ENCODE measurements around the gene CD37. TPM values are rescaled to one million over a fixed set of nuclear protein-coding genes. Genes with fewer than 3 reads are reported as not detected.

The CD37 gene
- total and polyA plus RNA-seq, 12 donors = 0.61 to 27.1 (median 14.6) TPM

DNA sequence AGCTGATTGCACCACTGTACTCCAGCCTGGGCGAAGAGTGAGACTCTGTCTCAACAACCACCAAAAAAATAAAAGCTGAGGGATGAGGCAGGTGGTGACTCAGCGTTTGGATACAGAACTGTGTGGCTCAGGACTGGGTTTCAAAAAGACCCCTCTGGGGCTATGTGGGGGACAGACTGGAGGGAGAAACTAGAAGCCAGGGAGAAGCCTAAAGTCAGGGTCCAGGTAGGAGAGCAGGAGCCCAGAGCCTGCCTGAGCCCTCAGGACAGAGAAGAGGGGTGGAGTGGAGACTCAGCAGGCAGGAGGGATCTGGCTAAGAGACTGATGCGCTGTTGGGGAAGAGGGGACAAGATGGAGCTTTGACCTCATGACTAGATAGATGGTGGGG, 1.8 kb upstream of the CD37 start:
- peak in 1 of 7 donors; percentile 41 for DNase-seq
- TF ChIP-seq, protein P1, sequence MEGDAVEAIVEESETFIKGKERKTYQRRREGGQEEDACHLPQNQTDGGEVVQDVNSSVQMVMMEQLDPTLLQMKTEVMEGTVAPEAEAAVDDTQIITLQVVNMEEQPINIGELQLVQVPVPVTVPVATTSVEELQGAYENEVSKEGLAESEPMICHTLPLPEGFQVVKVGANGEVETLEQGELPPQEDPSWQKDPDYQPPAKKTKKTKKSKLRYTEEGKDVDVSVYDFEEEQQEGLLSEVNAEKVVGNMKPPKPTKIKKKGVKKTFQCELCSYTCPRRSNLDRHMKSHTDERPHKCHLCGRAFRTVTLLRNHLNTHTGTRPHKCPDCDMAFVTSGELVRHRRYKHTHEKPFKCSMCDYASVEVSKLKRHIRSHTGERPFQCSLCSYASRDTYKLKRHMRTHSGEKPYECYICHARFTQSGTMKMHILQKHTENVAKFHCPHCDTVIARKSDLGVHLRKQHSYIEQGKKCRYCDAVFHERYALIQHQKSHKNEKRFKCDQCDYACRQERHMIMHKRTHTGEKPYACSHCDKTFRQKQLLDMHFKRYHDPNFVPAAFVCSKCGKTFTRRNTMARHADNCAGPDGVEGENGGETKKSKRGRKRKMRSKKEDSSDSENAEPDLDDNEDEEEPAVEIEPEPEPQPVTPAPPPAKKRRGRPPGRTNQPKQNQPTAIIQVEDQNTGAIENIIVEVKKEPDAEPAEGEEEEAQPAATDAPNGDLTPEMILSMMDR (IDR thresholded peaks at IDR 0.05) = no peak
- TF ChIP-seq POLR2A (IDR thresholded peaks at IDR 0.05) = no peak
- H3K27me3 ChIP-seq = no peaks in the 10 kb centered on the region
- intact Hi-C loops (cut with DNase I) = no loop called here
- H3K4me1 ChIP-seq (replicated peaks in 1 of 2) = peaks cover 0 to 2% of the 10 kb centered on the region in 2 donors
- no peak overlapping the region for H3K4me3 ChIP-seq
- no peaks in the 10 kb centered on the region for H3K36me3 ChIP-seq (replicated peaks in 1 of 2)
- H3K27ac ChIP-seq = no peak overlapping the region
- H3K9me3 ChIP-seq (replicated peaks in 1 of 3) = no peaks in the 10 kb centered on the region
- WGBS, 4 donors = 59 to 77% (median 65%) methylated on average over 3 of the region's 3 CpGs

DNA sequence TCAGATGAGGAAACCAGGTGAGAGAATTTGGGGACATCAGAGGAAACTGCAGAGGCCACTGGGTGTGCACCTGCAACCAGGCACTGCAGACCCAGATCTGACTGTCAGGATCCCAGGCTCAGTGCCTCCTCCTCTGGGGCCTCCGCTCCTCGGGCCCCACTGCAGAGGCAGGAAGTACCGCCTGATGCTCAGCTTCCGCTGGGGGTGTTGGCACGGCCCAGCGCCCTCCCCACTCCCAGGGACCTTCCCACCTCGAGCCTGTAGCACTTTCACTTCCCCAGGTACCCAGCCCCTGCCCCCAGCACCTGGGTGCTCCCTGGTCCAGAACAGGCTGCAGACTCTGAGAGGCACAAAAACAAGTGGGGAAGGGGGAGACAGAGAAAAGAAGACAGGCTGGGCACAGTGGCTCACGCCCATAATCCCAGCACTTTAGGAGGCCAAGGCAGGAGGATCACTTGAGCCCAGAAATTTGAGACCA, 1.4 kb upstream of the CD37 start:
- WGBS, 4 donors = 45 to 64% (median 57%) methylated on average over 1 to 8 of the region's 8 CpGs
- no peak for TF ChIP-seq POLR2A (IDR thresholded peaks at IDR 0.05)
- TF ChIP-seq, protein P1 (IDR thresholded peaks at IDR 0.05) = no peak
- Histone ChIP-seq H3K9me3 (replicated peaks in 1 of 3) (no peaks in the 10 kb centered on the region), H3K4me3 (no peak overlapping the region), H3K4me1 (replicated peaks in 1 of 2) (peaks cover 0 to 4% of the 10 kb centered on the region in 2 donors), H3K27me3 (no peaks in the 10 kb centered on the region), H3K27ac (no peak overlapping the region), H3K36me3 (replicated peaks in 1 of 2) (no peaks in the 10 kb centered on the region)
- peak in 1 of 7 donors; percentile 50 for DNase-seq
- intact Hi-C loops (cut with DNase I) = no loop called here

DNA sequence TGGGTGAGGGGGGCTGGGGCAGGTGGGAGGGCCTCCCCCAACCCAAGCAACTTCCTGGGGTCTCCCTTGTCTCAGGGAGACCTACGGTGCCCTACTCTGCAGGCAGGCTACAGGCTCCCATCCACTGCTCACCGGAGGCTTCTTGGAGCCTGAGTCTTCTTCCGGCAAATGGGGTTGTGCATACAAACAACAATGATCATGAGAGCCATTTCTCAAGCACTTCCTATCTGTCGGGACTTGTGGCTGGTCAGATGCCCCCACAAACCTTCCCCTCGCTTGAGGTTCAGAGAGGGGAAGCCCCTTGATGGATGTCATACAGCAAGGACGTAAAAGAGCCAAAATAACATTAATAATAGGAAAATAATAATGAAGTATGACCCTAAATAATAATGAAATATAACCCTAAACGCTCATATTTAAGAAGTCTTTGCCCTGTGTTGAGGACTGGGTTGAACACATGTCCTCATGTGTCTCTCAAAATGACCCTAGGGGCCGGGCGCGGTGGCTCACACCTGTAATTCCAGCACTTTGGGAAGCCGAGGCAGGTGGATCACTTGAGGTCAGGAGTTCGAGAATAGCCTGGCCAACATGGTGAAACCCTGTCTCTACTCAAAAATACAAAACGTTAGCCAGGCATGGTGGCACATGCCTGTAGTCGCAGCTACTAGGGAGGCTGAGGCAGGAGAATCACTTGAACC, 727 bp downstream of the CD37 start:
- intact Hi-C loops (cut with DNase I) = no loop called here
- Histone ChIP-seq H3K36me3 (replicated peaks in 1 of 2) (no peaks in the 10 kb centered on the region), H3K4me1 (replicated peaks in 1 of 2) (peaks cover 6 to 13% of the 10 kb centered on the region in 2 donors), H3K9me3 (replicated peaks in 1 of 3) (no peaks in the 10 kb centered on the region), H3K27me3 (no peaks in the 10 kb centered on the region), H3K4me3 (peak overlapping the region in 1 of 4 donors; percentile 41), H3K27ac (no peak overlapping the region)
- WGBS, 4 donors = 74 to 85% (median 78%) methylated on average over 14 of the region's 14 CpGs
- DNase-seq = peak in 2 of 7 donors; percentile 15 to 16
- TF ChIP-seq, protein P1 (IDR thresholded peaks at IDR 0.05) = no peak
- no peak for TF ChIP-seq POLR2A (IDR thresholded peaks at IDR 0.05)

DNA sequence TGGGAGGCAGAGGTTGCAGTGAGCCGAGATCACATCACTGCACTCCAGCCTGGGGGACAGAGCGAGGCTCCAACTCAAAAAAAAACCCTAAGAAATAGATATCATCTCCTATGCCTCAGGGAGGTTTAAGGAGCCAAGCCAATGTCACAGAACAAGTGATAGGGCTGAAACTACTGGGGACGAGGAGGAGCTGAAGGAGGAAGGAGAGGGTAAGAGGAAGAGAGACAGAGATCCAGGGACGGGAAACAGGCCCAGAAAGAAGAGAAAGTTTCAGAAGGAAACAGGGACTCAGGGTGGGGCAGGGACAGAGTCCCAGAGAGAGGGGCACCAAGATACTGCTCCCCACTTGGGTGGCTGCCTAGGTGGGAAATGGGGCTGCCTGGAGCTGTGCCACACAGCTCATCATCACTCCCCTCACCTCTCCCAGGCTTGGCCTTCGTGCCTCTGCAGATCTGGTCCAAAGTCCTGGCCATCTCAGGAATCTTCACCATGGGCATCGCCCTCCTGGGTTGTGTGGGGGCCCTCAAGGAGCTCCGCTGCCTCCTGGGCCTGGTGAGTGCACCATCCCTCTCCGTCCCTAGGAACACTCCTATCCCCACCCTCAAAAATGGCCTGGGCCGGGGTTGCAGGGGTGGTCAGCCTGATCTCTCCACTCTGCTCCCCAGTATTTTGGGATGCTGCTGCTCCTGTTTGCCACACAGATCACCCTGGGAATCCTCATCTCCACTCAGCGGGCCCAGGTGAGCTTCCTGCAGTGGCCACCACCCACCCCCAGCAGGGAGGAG, 1.5 kb downstream of the CD37 start:
- Histone ChIP-seq H3K4me3 (no peak overlapping the region), H3K27me3 (no peaks in the 10 kb centered on the region), H3K27ac (no peak overlapping the region), H3K4me1 (replicated peaks in 1 of 2) (peaks cover 6 to 13% of the 10 kb centered on the region in 2 donors), H3K9me3 (replicated peaks in 1 of 3) (no peaks in the 10 kb centered on the region), H3K36me3 (replicated peaks in 1 of 2) (no peaks in the 10 kb centered on the region)
- TF ChIP-seq POLR2A (IDR thresholded peaks at IDR 0.05) = no peak
- TF ChIP-seq, protein P1 (IDR thresholded peaks at IDR 0.05) = no peak
- WGBS, 4 donors = 81 to 93% (median 89%) methylated on average over 6 to 10 of the region's 10 CpGs
- intact Hi-C loops (cut with DNase I) = no loop called here
- DNase-seq = peak in 3 of 7 donors; percentile 12 to 46 (median 16)

All from adrenal gland (tissue), 12 donors.